Suprapubic skin (tissue), 4 donors: ENCODE measurements around the gene MTG2. TPM values are rescaled to one million over a fixed set of nuclear protein-coding genes. Genes with fewer than 3 reads are reported as not detected.
A peak's percentile ranks its signal among the peaks of the same experiment; 100 is the strongest.

Source experiments
- DNase-seq, 2 donors: peaks; one replicate each; pipeline ENCODE4 v3.0.0-alpha.2; 2019; ENCODE audit warnings: low spot score in 2 of 2
- H3K27ac ChIP-seq: fragments of 200-600 bp; sonication (generic); one replicate; pipeline ENCODE4 v1.5.1; 2019
- H3K27me3 ChIP-seq: fragments of 200-600 bp; sonication (generic); one replicate; pipeline ENCODE4 v1.5.1; 2019
- H3K36me3 ChIP-seq: fragments of 200-600 bp; sonication (generic); one replicate; pipeline ENCODE4 v1.5.1; 2019
- H3K4me1 ChIP-seq: fragments of 200-600 bp; sonication (generic); one replicate; pipeline ENCODE4 v1.5.1; 2019
- H3K4me3 ChIP-seq: fragments of 200-600 bp; sonication (generic); one replicate; pipeline ENCODE4 v1.5.1; 2019; ENCODE audit warnings: mild to moderate bottlenecking
- H3K9me3 ChIP-seq: fragments of 200-600 bp; sonication (generic); one replicate; pipeline ENCODE4 v1.5.1; 2019
- EP300 ChIP-seq: sonication (generic); formaldehyde crosslinking; IDR thresholded peaks from one replicate; pipeline ENCODE4 v1.6.1; 2017; ENCODE audit warnings: antibody characterized with exemption
- POLR2A ChIP-seq, 2 donors: fragments of 450-650 bp; IDR thresholded peaks; one replicate each; pipeline ENCODE4 v1.6.1; 2017; ENCODE audit warnings: antibody characterized with exemption in 2 of 2, mild to moderate bottlenecking in 2 of 2, moderate library complexity in 2 of 2
- POLR2AphosphoS5 ChIP-seq, 3 donors: sonication (generic); formaldehyde crosslinking; IDR thresholded peaks; one replicate each; pipeline ENCODE4 v1.6.1; 2017; ENCODE audit warnings: antibody characterized with exemption in 3 of 3
- WGBS: methylation state at CpG from one replicate; pipeline ENCODE4 v1.1.5; 2018; 5-methylcytosine and 5-hydroxymethylcytosine counted together
- total RNA-seq, 4 donors: library from RNA; depleted of rRNA; stranded (reverse); fragments of >200 nt; gene quantifications; one replicate each; pipeline ENCODE4 v1.1.0, GENCODE V29; 2016
- TF ChIP-seq, protein P1 (sequence below), 2 donors: fragments of 200-600 bp in 1 of 2; fragments of 450-650 bp in 1 of 2; sonication (generic) in 1 of 2; IDR thresholded peaks; one replicate each; pipeline ENCODE4 v1.5.1; 2016 to 2019; ENCODE audit warnings: antibody characterized with exemption in 2 of 2, mild to moderate bottlenecking in 1 of 2, moderate library complexity in 1 of 2

Gene MTG2
- total RNA-seq, 4 donors from 2014 or later = 19.1 to 43.0 (median 30.3) TPM

DNA sequence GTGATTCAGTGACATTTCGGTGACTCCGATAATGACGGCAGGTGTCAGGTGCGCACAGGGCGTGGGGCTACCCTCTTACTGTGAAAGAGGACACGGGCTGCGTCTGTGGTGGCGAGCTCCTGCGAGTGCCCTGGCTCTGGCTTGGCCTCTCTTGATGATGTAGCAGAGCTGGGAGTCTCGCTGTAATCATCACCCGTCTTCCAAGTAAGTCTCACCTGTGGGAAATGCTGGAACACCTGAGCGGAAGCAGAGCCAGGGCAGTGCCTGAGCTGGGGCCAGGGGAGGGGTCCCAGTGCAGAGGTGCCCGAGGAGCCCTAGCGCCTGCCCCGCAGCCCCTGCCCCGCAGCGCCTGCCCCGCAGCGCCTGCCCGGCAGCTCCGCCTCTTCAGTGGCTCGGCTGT is 60.3 kb downstream of the MTG2 start:
- Histone ChIP-seq H3K27ac (peak overlapping the region; percentile 83), H3K36me3 (peaks cover 4% of the 10 kb centered on the region), H3K27me3 (no peaks in the 10 kb centered on the region), H3K9me3 (no peaks in the 10 kb centered on the region), H3K4me3 (no peak overlapping the region), H3K4me1 (peaks cover 69% of the 10 kb centered on the region)
- 82% methylated on average over 10 of the region's 22 CpGs for WGBS
- no peak for DNase-seq
- TF ChIP-seq POLR2AphosphoS5 (IDR thresholded peaks at IDR 0.05) (no peak), POLR2A (IDR thresholded peaks at IDR 0.05) (no peak), EP300 (no peak)
- TF ChIP-seq, protein P1, sequence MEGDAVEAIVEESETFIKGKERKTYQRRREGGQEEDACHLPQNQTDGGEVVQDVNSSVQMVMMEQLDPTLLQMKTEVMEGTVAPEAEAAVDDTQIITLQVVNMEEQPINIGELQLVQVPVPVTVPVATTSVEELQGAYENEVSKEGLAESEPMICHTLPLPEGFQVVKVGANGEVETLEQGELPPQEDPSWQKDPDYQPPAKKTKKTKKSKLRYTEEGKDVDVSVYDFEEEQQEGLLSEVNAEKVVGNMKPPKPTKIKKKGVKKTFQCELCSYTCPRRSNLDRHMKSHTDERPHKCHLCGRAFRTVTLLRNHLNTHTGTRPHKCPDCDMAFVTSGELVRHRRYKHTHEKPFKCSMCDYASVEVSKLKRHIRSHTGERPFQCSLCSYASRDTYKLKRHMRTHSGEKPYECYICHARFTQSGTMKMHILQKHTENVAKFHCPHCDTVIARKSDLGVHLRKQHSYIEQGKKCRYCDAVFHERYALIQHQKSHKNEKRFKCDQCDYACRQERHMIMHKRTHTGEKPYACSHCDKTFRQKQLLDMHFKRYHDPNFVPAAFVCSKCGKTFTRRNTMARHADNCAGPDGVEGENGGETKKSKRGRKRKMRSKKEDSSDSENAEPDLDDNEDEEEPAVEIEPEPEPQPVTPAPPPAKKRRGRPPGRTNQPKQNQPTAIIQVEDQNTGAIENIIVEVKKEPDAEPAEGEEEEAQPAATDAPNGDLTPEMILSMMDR (IDR thresholded peaks at IDR 0.05) = no peak

DNA sequence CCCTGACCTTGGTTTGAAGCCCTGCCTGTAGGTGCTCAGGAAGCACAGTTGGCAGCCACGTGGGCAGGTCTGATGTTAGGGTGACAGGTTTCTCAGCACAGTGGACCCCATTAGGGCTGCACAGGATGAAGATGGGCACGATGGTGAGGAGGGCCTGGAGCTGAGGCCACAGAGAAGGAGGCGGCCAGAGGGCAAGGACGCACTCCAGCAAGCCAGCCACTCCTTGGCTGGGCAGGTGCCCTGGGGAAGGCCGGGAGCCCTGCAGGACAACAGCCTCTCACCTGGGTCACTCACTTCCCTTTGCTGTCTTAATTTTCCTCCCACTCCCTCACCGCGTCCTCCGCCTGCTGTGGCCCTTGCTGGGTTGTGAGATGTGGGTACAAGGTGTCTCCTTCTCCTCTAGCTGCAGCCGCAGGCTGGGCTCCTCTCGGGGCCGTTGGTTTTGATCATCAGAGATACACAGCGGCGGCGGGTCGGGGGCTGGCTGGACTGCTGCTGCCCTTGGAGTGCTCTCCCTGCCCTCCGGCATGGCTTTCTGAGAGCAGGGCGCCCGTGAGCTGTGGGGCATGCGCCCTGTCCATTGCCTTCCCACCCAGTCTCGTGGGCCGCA is 61.2 kb downstream of the MTG2 start:
- H3K27ac ChIP-seq = peak overlapping the region; percentile 60
- TF ChIP-seq POLR2A (IDR thresholded peaks at IDR 0.05) (no peak), EP300 (no peak), POLR2AphosphoS5 (IDR thresholded peaks at IDR 0.05) (no peak)
- TF ChIP-seq, protein P1 (IDR thresholded peaks at IDR 0.05) = no peak
- DNase-seq = no peak
- no peaks in the 10 kb centered on the region for H3K9me3 ChIP-seq
- H3K4me1 ChIP-seq = peaks cover 73% of the 10 kb centered on the region
- no peak overlapping the region for H3K4me3 ChIP-seq
- H3K27me3 ChIP-seq = no peaks in the 10 kb centered on the region
- 78% methylated on average over 21 of the region's 21 CpGs for WGBS
- peaks cover 4% of the 10 kb centered on the region for H3K36me3 ChIP-seq

DNA sequence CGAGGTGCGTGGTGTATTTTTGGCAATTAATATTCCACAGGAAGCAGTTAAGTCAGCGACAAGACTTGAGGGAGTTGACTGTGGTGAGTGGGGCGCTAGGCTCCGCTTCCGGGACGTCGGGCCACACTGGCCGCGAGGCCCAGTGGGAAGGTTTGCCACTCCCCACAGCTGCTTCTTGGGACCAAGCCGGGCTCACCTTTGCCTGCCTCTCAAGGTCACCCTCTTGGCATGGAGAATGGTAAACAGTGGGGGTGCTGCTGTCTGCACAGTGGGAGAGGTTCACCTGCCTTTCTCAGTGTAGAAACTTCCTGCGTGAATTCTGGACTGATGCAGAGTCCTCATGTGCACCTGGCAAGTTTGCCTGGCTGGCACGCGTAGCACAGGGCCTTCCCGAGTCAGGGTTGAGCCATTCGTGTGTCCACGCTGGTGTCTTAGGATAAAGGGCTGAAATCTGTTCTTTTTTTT is 61.8 kb downstream of the MTG2 start:
- no peaks in the 10 kb centered on the region for H3K9me3 ChIP-seq
- 62% methylated on average over 17 of the region's 17 CpGs for WGBS
- peaks cover 67% of the 10 kb centered on the region for H3K4me1 ChIP-seq
- H3K4me3 ChIP-seq = no peak overlapping the region
- H3K36me3 ChIP-seq = peaks cover 4% of the 10 kb centered on the region
- H3K27me3 ChIP-seq = no peaks in the 10 kb centered on the region
- DNase-seq = no peak
- peak overlapping the region; percentile 60 for H3K27ac ChIP-seq
- TF ChIP-seq POLR2AphosphoS5 (IDR thresholded peaks at IDR 0.05) (no peak), EP300 (no peak), POLR2A (IDR thresholded peaks at IDR 0.05) (no peak)
- TF ChIP-seq, protein P1 (IDR thresholded peaks at IDR 0.05) = no peak

DNA sequence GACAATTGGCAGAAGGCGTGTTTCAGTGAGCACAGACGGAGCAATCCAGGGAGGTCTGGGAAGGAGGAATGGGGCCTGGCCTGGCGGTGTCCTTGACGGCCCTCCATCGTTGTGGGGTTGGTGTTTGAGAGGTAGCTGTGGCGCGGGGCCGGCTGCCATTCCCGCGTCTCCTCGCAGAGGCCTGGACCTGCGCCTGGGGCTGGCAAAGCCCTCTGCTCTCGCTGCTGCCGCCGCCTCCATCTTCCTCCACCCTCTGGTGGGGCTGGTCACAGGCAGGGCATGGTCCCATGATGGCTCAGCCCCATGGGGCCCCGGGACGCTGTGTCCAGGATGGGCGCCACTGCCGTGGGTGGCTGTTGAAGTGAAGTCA is 63.1 kb downstream of the MTG2 start:
- no peaks in the 10 kb centered on the region for H3K9me3 ChIP-seq
- TF ChIP-seq POLR2AphosphoS5 (IDR thresholded peaks at IDR 0.05) (no peak), POLR2A (IDR thresholded peaks at IDR 0.05) (no peak), EP300 (no peak)
- TF ChIP-seq, protein P1 (IDR thresholded peaks at IDR 0.05) = no peak
- no peak overlapping the region for H3K4me3 ChIP-seq
- peaks cover 4% of the 10 kb centered on the region for H3K36me3 ChIP-seq
- 69% methylated on average over 7 of the region's 19 CpGs for WGBS
- no peak overlapping the region for H3K27ac ChIP-seq
- no peak for DNase-seq
- peaks cover 60% of the 10 kb centered on the region for H3K4me1 ChIP-seq
- H3K27me3 ChIP-seq = no peaks in the 10 kb centered on the region

DNA sequence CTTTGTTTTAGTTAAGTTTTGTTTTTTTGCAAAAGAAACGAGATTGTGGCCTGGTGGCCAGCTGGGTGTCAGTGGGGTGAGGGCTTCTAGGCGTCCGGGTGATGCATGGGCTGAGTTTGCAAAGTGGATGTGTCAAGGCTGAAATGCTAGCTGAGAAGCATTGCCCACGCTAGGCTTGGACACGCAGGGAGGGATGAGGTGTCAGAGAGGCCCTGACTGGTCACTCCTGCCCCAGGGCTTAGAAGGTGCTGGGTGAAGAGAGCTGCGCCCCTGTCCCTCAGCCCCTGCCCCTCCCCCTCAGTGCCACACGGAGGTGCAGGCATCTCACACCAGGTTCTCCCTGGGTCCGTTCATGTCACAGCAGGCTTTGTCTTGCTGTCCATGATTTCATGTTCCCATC is 63.6 kb downstream of the MTG2 start:
- no peaks in the 10 kb centered on the region for H3K27me3 ChIP-seq
- peaks cover 55% of the 10 kb centered on the region for H3K4me1 ChIP-seq
- WGBS = 70% methylated on average over 7 of the region's 8 CpGs
- no peaks in the 10 kb centered on the region for H3K9me3 ChIP-seq
- no peak for DNase-seq
- no peak overlapping the region for H3K4me3 ChIP-seq
- peaks cover 2% of the 10 kb centered on the region for H3K36me3 ChIP-seq
- TF ChIP-seq EP300 (no peak), POLR2AphosphoS5 (IDR thresholded peaks at IDR 0.05) (no peak), POLR2A (IDR thresholded peaks at IDR 0.05) (no peak)
- TF ChIP-seq, protein P1 (IDR thresholded peaks at IDR 0.05) = no peak
- no peak overlapping the region for H3K27ac ChIP-seq
